Transverse colon (tissue), 4 donors: ENCODE results near the gene CACNG7. TPM values are rescaled to one million over a fixed set of nuclear protein-coding genes. Genes with fewer than 3 reads are reported as not detected.

Experiments
- DNase-seq: peaks from one replicate; pipeline ENCODE4 v3.0.0-alpha.2; 2019
- H3K27ac ChIP-seq, 4 donors: fragments of 200-600 bp; sonication (generic); 2 replicates each; pipeline ENCODE4 v1.5.1; 2016 to 2018; ENCODE audit warnings: inconsistent platforms in 4 of 4
- H3K27me3 ChIP-seq: fragments of 200-600 bp; sonication (generic); 2 replicates; pipeline ENCODE4 v1.5.1; 2017; ENCODE audit warnings: inconsistent platforms
- H3K36me3 ChIP-seq, 4 donors: fragments of 200-600 bp; sonication (generic); 2 replicates each; pipeline ENCODE4 v1.5.1; 2017 to 2019; ENCODE audit warnings: inconsistent platforms in 4 of 4
- H3K4me1 ChIP-seq, 4 donors: fragments of 200-600 bp; sonication (generic); 2 replicates each; pipeline ENCODE4 v1.5.1; 2017 to 2020; ENCODE audit warnings: inconsistent platforms in 4 of 4
- H3K4me3 ChIP-seq, 4 donors: fragments of 200-600 bp; sonication (generic); 1 replicate in 1 of 4; 2 replicates in 3 of 4; pipeline versions ENCODE4 v1.5.1 to v1.6.1; 2017 to 2019; ENCODE audit warnings: inconsistent platforms in 4 of 4
- H3K9me3 ChIP-seq, 2 donors: fragments of 200-600 bp; sonication (generic); 2 replicates each; pipeline ENCODE4 v1.5.1; 2017 to 2019; ENCODE audit warnings: inconsistent platforms in 2 of 2
- EP300 ChIP-seq: sonication (generic); formaldehyde crosslinking; IDR thresholded peaks from one replicate; pipeline ENCODE4 v1.6.1; 2017; ENCODE audit warnings: antibody characterized with exemption, low read depth
- POLR2A ChIP-seq: fragments of 450-650 bp; IDR thresholded peaks from one replicate; pipeline ENCODE4 v1.6.1; 2016; ENCODE audit warnings: antibody characterized with exemption, mild to moderate bottlenecking, moderate library complexity
- POLR2AphosphoS5 ChIP-seq, 3 donors: sonication (generic); formaldehyde crosslinking; IDR thresholded peaks; one replicate each; pipeline ENCODE4 v1.6.1; 2016; ENCODE audit warnings: antibody characterized with exemption in 3 of 3
- WGBS, 2 donors: methylation state at CpG; one replicate each; pipeline ENCODE4 v1.1.5; 2018; ENCODE audit warnings: low coverage in 1 of 2; 5-methylcytosine and 5-hydroxymethylcytosine counted together
- in situ Hi-C, 4 donors: fragments of 200-750 bp; cut with MboI; loops; one replicate each; pipeline versions ENCODE4 v1.15.0 to v1.15.1; 2017; ENCODE audit warnings: low sequenced_read_pairs in 3 of 4, low pct_ligation_motif_present in 1 of 4, low pct_unique_long_range_greater_than_20kb in 1 of 4
- intact Hi-C: fragments of 100-400 bp; cut with DNase I; formaldehyde crosslinking; loops from one replicate; pipeline ENCODE4 v1.15.1; 2023; ENCODE audit warnings: low total_unique reads
- total RNA-seq, 4 donors: library from RNA; depleted of rRNA; stranded (reverse); fragments of >200 nt; gene quantifications; one replicate each; pipeline ENCODE4 v1.1.0, GENCODE V29; 2016
- TF ChIP-seq, protein P1 (sequence below), 5 experiments: fragments of 200-600 bp in 3 of 5; fragments of 450-650 bp in 2 of 5; sonication (generic) in 3 of 5; IDR thresholded peaks; 1 replicate in 2 of 5; 2 replicates in 3 of 5; pipeline ENCODE4 v1.5.1; 2016 to 2017; ENCODE audit warnings: antibody characterized with exemption in 5 of 5, inconsistent platforms in 3 of 5, mild to moderate bottlenecking in 2 of 5, moderate library complexity in 1 of 5

CACNG7 gene
- total RNA-seq, 4 donors from 2014 or later: not detected

DNA sequence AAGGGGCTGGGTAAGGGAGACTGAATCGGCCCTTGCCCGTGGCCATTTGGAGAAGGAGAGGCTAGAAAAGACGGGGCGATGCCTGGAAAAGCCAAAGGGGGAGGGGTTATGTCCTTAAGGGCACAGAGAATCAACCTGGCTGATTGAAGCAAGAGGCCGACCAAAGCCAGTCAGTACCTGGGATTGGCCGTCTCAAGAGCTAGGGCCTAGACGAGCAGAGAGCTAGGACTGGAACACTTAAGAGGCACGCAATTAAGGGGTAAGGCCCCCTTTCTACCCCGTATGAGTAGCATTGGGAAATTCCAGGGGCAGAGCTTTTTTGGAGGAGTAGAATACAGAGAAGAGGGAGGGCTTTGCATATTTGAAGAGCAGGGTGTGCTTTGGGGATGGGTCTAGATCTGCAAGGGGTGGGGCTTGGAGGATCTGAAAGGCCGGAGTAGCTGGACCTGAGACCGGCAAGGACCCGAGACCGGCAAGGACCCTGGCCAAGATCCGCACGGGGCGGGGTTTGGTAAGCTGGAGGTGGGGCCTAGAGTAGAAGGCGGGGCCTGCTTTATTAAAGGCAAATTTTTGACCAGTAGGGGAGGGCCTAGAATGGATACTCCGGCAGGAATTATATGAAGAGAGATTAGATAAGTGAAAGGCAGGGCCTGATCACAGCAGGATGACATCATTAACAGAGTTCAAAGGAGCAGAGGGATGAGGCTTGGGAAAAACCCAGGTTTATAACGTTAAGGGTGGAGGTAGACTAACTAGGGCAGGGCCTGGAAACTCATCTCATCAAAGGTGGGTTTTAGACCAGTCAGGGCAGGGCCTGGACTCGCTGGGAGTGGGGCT, 71.7 kb downstream of the CACNG7 start:
- no peak for DNase-seq
- Histone ChIP-seq H3K36me3 (no peaks in the 10 kb centered on the region), H3K27me3 (peaks cover 83% of the 10 kb centered on the region), H3K4me1 (peaks cover 0 to 28% (median 6%) of the 10 kb centered on the region in 4 donors), H3K27ac (no peak overlapping the region), H3K9me3 (no peaks in the 10 kb centered on the region), H3K4me3 (peak overlapping the region in 1 of 4 donors; percentile 28)
- WGBS, 2 donors: 9 to 26% methylated on average over 6 to 20 of the region's 20 CpGs
- TF ChIP-seq POLR2A: no peak
- TF ChIP-seq, protein P1, sequence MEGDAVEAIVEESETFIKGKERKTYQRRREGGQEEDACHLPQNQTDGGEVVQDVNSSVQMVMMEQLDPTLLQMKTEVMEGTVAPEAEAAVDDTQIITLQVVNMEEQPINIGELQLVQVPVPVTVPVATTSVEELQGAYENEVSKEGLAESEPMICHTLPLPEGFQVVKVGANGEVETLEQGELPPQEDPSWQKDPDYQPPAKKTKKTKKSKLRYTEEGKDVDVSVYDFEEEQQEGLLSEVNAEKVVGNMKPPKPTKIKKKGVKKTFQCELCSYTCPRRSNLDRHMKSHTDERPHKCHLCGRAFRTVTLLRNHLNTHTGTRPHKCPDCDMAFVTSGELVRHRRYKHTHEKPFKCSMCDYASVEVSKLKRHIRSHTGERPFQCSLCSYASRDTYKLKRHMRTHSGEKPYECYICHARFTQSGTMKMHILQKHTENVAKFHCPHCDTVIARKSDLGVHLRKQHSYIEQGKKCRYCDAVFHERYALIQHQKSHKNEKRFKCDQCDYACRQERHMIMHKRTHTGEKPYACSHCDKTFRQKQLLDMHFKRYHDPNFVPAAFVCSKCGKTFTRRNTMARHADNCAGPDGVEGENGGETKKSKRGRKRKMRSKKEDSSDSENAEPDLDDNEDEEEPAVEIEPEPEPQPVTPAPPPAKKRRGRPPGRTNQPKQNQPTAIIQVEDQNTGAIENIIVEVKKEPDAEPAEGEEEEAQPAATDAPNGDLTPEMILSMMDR (IDR thresholded peaks at IDR 0.05): no peak
- no peak for TF ChIP-seq POLR2AphosphoS5 (IDR thresholded peaks at IDR 0.05)
- TF ChIP-seq EP300: no peak
- intact Hi-C loops: no loop called here
- in situ Hi-C loops: no loop called here

DNA sequence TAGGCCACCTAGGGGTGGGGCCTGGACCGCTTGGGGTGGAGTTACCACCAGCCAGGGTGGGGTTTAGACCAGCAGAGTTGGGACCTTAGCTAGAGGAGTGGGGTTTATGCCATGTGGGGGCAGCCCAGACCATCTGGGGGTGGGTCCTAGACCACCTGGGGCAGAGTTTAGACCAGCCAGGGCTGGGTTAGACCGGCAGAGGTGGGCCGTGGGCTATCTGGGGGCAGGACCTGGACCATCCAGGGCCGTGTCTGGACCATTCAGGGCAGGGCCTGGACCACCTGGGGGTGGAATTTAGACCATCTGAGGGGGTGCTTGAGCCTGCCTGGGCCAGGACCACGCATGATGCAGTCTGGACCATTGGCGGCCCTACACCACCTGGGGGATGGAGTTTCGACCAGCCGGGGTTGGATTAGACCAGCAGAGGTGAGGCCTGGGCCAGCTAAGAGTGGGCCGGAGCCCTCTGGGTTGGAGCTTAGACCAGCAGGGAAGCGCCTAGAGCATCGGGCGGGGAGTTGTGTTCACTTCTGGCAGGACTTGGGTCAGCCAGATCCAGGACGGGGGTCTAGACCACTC, 72.4 kb downstream of the CACNG7 start:
- Histone ChIP-seq H3K27me3 (peaks cover 76% of the 10 kb centered on the region), H3K4me1 (peaks cover 0 to 28% (median 6%) of the 10 kb centered on the region in 4 donors), H3K36me3 (no peaks in the 10 kb centered on the region), H3K4me3 (no peak overlapping the region), H3K27ac (no peak overlapping the region), H3K9me3 (no peaks in the 10 kb centered on the region)
- DNase-seq: no peak
- TF ChIP-seq POLR2A: no peak
- in situ Hi-C loops (no loop called here), intact Hi-C loops (no loop called here)
- WGBS, 2 donors: 73% methylated on average over 11 of the region's 13 CpGs; no CpG with 5 or more reads in 1 of the 2 donors

DNA sequence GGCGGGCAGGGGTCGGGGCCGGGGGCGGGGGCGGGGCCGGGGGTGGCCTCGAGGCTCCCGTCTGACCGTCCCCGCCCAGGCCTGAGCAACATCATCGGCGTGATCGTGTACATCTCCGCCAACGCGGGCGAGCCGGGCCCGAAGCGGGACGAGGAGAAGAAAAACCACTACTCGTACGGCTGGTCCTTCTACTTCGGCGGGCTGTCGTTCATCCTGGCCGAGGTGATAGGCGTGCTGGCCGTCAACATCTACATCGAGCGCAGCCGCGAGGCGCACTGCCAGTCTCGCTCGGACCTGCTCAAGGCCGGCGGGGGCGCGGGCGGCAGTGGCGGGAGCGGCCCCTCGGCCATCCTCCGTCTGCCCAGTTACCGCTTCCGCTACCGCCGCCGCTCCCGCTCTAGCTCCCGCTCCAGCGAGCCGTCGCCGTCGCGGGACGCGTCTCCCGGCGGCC, 72.9 kb downstream of the CACNG7 start:
- 13% methylated on average over 36 of the region's 62 CpGs; no CpG with 5 or more reads in 1 of the 2 donors for WGBS, 2 donors
- H3K27me3 ChIP-seq: peaks cover 72% of the 10 kb centered on the region
- H3K36me3 ChIP-seq: no peaks in the 10 kb centered on the region
- no peaks in the 10 kb centered on the region for H3K9me3 ChIP-seq
- intact Hi-C loops (no loop called here), in situ Hi-C loops (no loop called here)
- no peak for DNase-seq
- TF ChIP-seq, protein P1 (IDR thresholded peaks at IDR 0.05): no peak
- TF ChIP-seq POLR2A (no peak), POLR2AphosphoS5 (IDR thresholded peaks at IDR 0.05) (no peak), EP300 (no peak)
- peak overlapping the region in 2 of 4 donors; percentile 15 to 40 for H3K4me3 ChIP-seq
- H3K27ac ChIP-seq: no peak overlapping the region
- peaks cover 0 to 28% (median 6%) of the 10 kb centered on the region in 4 donors for H3K4me1 ChIP-seq

DNA sequence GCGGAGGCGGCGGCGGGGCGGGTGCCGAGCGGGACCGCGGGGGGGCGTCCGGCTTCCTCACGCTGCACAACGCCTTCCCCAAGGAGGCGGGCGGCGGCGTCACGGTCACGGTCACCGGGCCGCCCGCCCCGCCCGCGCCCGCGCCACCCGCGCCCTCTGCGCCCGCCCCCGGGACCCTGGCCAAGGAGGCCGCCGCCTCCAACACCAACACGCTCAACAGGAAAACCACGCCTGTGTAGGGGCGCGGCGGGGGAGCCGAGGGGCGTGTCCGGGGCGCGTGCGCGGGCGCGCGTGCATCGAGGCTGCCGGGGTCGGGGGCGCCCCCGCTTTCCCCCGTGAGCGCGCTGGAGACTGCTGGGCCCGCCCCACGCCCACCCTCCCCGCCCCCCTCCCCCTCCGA, 73.5 kb downstream of the CACNG7 start:
- Histone ChIP-seq H3K9me3 (no peaks in the 10 kb centered on the region), H3K36me3 (no peaks in the 10 kb centered on the region), H3K4me1 (peaks cover 0 to 27% (median 6%) of the 10 kb centered on the region in 4 donors), H3K27me3 (peaks cover 66% of the 10 kb centered on the region), H3K4me3 (peak overlapping the region in 1 of 4 donors; percentile 36), H3K27ac (no peak overlapping the region)
- WGBS, 2 donors: 42% methylated on average over 21 of the region's 61 CpGs; no CpG with 5 or more reads in 1 of the 2 donors
- peak; percentile 30 for DNase-seq
- TF ChIP-seq EP300: no peak
- TF ChIP-seq POLR2A: no peak
- TF ChIP-seq, protein P1 (IDR thresholded peaks at IDR 0.05): no peak
- TF ChIP-seq POLR2AphosphoS5 (IDR thresholded peaks at IDR 0.05): no peak
- in situ Hi-C loops (no loop called here), intact Hi-C loops (no loop called here)
